NB4 (cell line): ENCODE results near the gene SPTLC3.

ENCODE experiments used
- CTCF ChIP-seq: IDR thresholded peaks from one replicate; pipeline ENCODE4 v1.5.1; 2012; ENCODE audit warnings: low read depth, low read length
- MYC ChIP-seq: IDR thresholded peaks from 2 replicates; pipeline ENCODE4 v1.6.1; 2011; ENCODE audit warnings: low read depth, low read length

DNA sequence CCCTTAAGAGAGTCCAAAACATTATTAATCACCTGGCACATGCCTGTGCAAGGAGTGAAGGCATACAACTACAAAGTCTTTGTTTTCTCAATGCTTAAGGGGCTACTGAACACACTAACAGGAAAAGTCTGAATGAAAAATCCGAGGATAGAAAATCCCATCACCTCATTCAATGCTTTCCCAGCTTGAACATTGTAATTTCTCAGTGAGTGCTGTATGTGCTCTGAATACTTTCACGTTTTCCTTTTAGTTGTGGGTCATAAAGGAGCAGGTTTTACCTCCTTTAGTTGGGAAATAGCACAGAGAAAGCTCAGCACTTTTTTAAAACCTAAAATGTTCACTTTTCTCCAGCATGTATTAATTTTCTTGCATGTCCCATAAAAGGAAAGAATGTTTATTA, 45.9 kb upstream of the SPTLC3 start:
- TF ChIP-seq CTCF (no peak), MYC (no peak)
